GM18526 (cell line): ENCODE data around the gene KCNAB1.

Experiments
- POLR2A ChIP-seq: IDR thresholded peaks from 3 replicates; pipeline ENCODE4 v1.6.1; 2011; ENCODE audit not compliant: insufficient read length; ENCODE audit errors: extremely low read depth

The KCNAB1 gene

GRCh38 chr3:156498307-156498706 lies 377.9 kb downstream of the KCNAB1 start:
- TF ChIP-seq POLR2A, result no peak

- TF ChIP-seq POLR2A, result no peak
Measured at GRCh38 chr3:156507285-156507684, 386.9 kb downstream of the KCNAB1 start.

- TF ChIP-seq POLR2A, result no peak
Measured at GRCh38 chr3:156509189-156510174, 389.1 kb downstream of the KCNAB1 start.

GRCh38 chr3:156511987-156512677 lies 391.8 kb downstream of the KCNAB1 start:
- TF ChIP-seq POLR2A, result no peak

GRCh38 chr3:156513619-156514018 lies 393.2 kb downstream of the KCNAB1 start:
- TF ChIP-seq POLR2A, result no peak

- TF ChIP-seq POLR2A, result no peak
Measured at GRCh38 chr3:156516284-156516683, 395.9 kb downstream of the KCNAB1 start.

GRCh38 chr3:156516961-156517360 lies 396.6 kb downstream of the KCNAB1 start:
- TF ChIP-seq POLR2A, result no peak

GRCh38 chr3:156518726-156519125 lies 398.3 kb downstream of the KCNAB1 start:
- no peak for TF ChIP-seq POLR2A

- no peak for TF ChIP-seq POLR2A
Measured at GRCh38 chr3:156519758-156520162, 399.4 kb downstream of the KCNAB1 start.

- TF ChIP-seq POLR2A, result no peak
Measured at GRCh38 chr3:156522673-156523072, 402.3 kb downstream of the KCNAB1 start.

GRCh38 chr3:156525808-156526207 lies 405.4 kb downstream of the KCNAB1 start:
- no peak for TF ChIP-seq POLR2A

- no peak for TF ChIP-seq POLR2A
Measured at GRCh38 chr3:156527060-156527459, 406.7 kb downstream of the KCNAB1 start.

GRCh38 chr3:156530980-156531379 lies 410.6 kb downstream of the KCNAB1 start:
- no peak for TF ChIP-seq POLR2A

- no peak for TF ChIP-seq POLR2A
Measured at GRCh38 chr3:156532730-156533129, 412.4 kb downstream of the KCNAB1 start.

GRCh38 chr3:156533205-156533604 lies 412.8 kb downstream of the KCNAB1 start:
- no peak for TF ChIP-seq POLR2A

- no peak for TF ChIP-seq POLR2A
Measured at GRCh38 chr3:156535162-156535627, 414.8 kb downstream of the KCNAB1 start.

GRCh38 chr3:156535798-156536197 lies 415.4 kb downstream of the KCNAB1 start:
- peak; percentile 19 for TF ChIP-seq POLR2A
